HG02759 (cell line): ENCODE results near the gene CD82.
A peak's percentile ranks its signal among the peaks of the same experiment; 100 is the strongest.

Experiments
- ATAC-seq: cut with Tn5 transposase; IDR thresholded peaks from one replicate; pipeline ENCODE4 v1.9.1; 2021; ENCODE audit warnings: mild to moderate bottlenecking, moderate library complexity; ENCODE audit not compliant: unreplicated experiment

The CD82 gene

GRCh38 chr11:44614281-44614775, 48.9 kb downstream of the CD82 start:
- ATAC-seq = no peak

DNA sequence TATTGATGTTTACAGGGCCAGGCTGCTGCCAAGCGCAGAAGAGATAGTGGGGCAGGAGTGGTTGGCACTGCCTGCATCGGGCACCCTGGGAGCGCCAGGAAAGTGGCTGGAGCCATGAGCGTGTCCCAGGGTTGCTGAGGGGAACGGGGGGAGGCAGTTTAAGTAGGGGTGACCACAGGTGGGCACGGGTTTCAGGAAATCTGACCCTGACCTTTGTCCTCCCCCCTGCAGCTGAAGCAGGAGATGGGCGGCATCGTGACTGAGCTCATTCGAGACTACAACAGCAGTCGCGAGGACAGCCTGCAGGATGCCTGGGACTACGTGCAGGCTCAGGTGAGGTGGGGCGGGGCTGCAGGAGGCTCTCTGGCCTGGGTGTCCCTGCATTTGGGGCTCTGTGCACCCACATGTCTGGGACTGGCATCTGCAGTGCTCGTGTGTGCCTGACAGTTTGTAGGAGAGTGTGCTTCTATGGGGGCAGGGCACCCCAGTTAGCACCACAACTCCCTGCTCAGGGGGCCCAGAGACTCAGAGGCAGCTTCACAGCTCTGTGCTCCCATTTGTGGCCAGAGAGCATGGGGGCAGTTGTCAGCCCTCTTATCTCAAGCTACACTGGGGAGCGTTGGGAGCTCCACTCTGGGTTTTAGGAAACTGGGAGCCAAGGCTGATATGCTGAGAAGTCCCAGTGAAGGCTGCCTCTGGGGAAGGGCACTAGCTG, 49.7 kb downstream of the CD82 start:
- ATAC-seq = no peak

- ATAC-seq = no peak
These were observed 50.7 kb downstream of the CD82 start for GRCh38 chr11:44615913-44616791.

- no peak for ATAC-seq
These were observed 52.4 kb downstream of the CD82 start for GRCh38 chr11:44617671-44618461.

GRCh38 chr11:44618561-44619425, 53.3 kb downstream of the CD82 start:
- ATAC-seq = no peak

GRCh38 chr11:44620328-44620725, 54.9 kb downstream of the CD82 start:
- ATAC-seq = no peak

GRCh38 chr11:44621140-44621681, 55.7 kb downstream of the CD82 start:
- peak; percentile 43 for ATAC-seq

DNA sequence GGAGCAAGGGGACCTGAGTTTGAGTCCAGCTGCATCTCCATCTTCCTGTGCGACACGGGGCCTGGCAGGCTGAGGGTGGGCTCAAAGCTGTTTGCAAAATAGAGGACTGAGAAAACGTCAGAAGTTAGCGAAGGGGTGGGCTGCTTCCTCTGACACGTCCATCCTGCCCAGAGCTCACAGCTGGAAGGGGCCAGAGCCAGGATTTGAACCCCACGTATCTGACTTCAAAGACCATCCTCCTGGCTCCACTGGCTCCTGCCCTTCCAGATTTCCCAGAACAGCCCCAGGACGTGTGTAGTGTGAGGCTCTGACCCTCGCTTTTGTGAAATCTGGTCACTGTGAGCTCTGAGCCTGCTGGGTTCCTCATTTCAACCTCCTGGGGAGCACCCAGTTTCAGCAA, 56.3 kb downstream of the CD82 start:
- no peak for ATAC-seq

DNA sequence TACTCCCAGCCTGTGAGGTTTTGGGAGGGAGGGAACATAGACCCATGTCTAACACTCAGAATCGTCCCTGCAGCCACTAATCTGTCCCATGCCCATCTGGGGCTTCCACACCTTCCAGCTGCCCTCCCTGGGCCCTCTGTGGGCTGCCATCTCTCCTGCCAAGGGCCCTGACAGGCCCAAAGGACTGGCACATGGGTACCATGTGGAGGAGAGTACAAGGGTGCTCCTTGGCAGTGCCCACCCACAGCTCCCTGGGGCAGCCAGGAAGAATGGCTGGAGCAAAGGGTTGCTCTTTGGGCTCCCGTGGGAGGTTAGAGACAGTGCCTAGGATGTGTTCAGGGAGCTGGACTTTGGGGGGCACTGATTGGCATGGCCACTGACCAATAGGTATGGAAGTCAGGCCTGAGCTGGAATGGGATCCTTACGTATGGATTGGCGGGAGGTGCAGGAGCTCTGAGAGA, 56.8 kb downstream of the CD82 start:
- ATAC-seq = no peak

DNA sequence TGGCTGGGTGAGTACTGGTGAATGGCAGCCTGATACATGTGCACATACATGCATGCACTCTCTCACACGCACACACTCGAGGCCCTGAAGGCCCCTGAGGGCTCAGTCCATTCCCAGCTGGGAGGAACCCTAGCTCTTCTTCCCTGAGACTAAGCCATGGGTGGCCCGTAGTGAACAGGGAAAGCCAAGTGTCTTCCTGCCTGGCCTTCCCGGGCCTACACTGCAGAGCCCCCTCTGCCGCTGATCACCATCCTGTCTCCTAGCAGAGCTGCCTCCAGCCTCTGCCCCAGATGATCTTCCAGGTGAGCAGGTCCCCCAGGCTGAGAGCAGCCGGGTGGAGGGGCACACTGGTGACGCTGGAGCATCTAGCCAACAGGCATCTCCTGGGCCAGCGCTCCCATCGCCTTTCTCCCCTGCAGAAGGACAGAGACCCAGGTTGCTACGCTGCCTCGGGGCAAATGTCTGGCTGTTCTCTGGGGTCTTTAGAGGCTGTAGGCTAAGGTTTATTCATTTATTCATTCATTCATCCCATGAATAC, 57.3 kb downstream of the CD82 start:
- ATAC-seq = no peak

- ATAC-seq = no peak
These were observed 57.9 kb downstream of the CD82 start for GRCh38 chr11:44623341-44623730.

GRCh38 chr11:44623731-44624491, 58.4 kb downstream of the CD82 start:
- no peak for ATAC-seq

DNA sequence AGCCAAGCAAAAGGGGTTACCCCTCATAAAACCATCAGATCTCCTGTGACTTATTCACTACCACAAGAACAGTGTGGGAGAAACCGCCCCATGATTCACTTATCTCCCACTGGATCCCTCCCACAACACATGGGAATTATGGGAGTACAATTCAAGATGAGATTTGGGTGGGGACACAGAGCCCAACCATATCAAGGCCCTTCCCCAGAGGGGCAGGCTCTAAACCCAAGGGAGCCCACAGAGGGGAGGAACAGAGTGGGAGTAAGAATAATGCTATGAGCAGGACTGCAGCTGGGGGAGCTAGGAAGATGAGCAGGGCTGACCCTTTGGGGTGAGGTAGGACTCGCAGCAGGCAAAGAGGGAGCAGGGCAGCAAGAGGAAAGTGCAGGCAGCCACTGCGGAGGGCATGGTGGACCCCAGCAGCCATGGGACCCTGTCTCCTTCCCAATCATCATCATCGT, 59.3 kb downstream of the CD82 start:
- ATAC-seq = no peak

- ATAC-seq = no peak
These were observed 60.5 kb downstream of the CD82 start for GRCh38 chr11:44625759-44626523.

DNA sequence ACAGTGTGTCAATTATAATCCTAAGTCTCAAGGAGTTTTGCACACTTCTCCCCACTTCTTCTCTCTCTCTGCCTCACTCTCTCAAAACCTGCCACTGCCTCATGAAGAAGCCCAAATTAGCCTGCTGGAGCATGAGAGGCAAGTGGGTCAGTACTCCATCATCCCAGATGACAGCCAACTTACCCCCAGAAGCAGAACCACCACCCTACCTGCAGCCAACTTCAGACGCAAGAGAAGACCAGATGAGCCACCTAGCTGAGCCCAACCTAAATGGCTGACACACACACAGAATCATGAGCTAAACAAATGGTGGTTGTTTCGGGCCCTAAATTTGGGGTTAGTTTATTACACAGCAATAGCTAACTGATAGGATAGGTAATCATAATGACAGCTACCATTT, 61.2 kb downstream of the CD82 start:
- no peak for ATAC-seq

- ATAC-seq = no peak
These were observed 61.8 kb downstream of the CD82 start for GRCh38 chr11:44627165-44627789.

- ATAC-seq = peak; percentile 84
These were observed 62.7 kb downstream of the CD82 start for GRCh38 chr11:44627911-44628729.
